SK-N-SH (cell line): Measurements from ENCODE around the gene PBXIP1. TPM values are rescaled to one million over a fixed set of nuclear protein-coding genes. Genes with fewer than 3 reads are reported as not detected.

ENCODE experiments used
- CTCF ChIA-PET: fragments of 300-600, 350-600 bp; formaldehyde crosslinking; extraction: SDS; loops from one replicate; lab custom pipeline; 2021; lab: Yijun Ruan, JAX
- POLR2A ChIA-PET: fragments of 350-600 bp; sonication (Branson Sonifier 250); formaldehyde crosslinking; extraction: SDS; loops from one replicate; lab custom pipeline; 2020; ENCODE audit warnings: antibody characterized with exemption, inconsistent platforms; lab: Yijun Ruan, JAX
- DNase-seq: peaks from one replicate; pipeline ENCODE4 v3.0.0; 2012
- H2AFZ ChIP-seq: fragments of 200-600 bp; sonication (generic); 2 replicates; pipeline ENCODE4 v1.8.1; 2016; ENCODE audit warnings: antibody characterized with exemption, mild to moderate bottlenecking, low read depth
- H3F3A ChIP-seq: fragments of 200-600 bp; sonication (generic); replicated peaks from 2 replicates; pipeline ENCODE3; 2016; ENCODE audit warnings: antibody characterized with exemption, mild to moderate bottlenecking; ENCODE audit not compliant: insufficient read depth
- H3K27ac ChIP-seq, 2 experiments: fragments of 200-500 bp in 1 of 2; fragments of 200-600 bp in 1 of 2; sonication (Bioruptor generic) in 1 of 2; sonication (generic), shearing (Covaris generic) in 1 of 2; 2 replicates each; pipeline versions ENCODE4 v1.5.1 to v1.6.1; 2014 to 2016; ENCODE audit warnings: low read depth in 2 of 2, inconsistent platforms in 1 of 2, low read length in 1 of 2, mild to moderate bottlenecking in 1 of 2, mixed read lengths in 1 of 2
- H3K27me3 ChIP-seq: fragments of 200-600 bp; sonication (generic), shearing (Covaris generic); 2 replicates; pipeline ENCODE4 v1.6.1; 2016; ENCODE audit warnings: mixed run types; ENCODE audit not compliant: insufficient read depth
- H3K36me3 ChIP-seq, 2 experiments: fragments of 200-500 bp in 1 of 2; fragments of 200-600 bp in 1 of 2; sonication (Bioruptor generic) in 1 of 2; sonication (generic) in 1 of 2; replicated peaks in 1 of 2; 2 replicates each; pipeline versions ENCODE3 to v1.5.1; 2014 to 2016; ENCODE audit warnings: low read length in 1 of 2, mild to moderate bottlenecking in 1 of 2; ENCODE audit not compliant: insufficient read depth in 2 of 2, control insufficient read depth in 1 of 2
- H3K4me1 ChIP-seq, 2 experiments: fragments of 200-500 bp in 1 of 2; fragments of 200-600 bp in 1 of 2; sonication (Bioruptor generic) in 1 of 2; sonication (generic), shearing (Covaris generic) in 1 of 2; 2 replicates each; pipeline versions ENCODE4 v1.5.1 to v1.6.1; 2014 to 2016; ENCODE audit warnings: low read depth in 1 of 2, low read length in 1 of 2, mixed run types in 1 of 2; ENCODE audit not compliant: insufficient read depth in 2 of 2, control insufficient read depth in 1 of 2
- H3K4me2 ChIP-seq: fragments of 200-600 bp; sonication (generic), shearing (Covaris generic); 2 replicates; pipeline ENCODE4 v1.6.1; 2017; ENCODE audit warnings: mixed run types
- H3K4me3 ChIP-seq, 2 experiments: fragments of 200-500 bp in 1 of 2; fragments of 200-600 bp in 1 of 2; sonication (Bioruptor generic) in 1 of 2; sonication (generic), shearing (Covaris generic) in 1 of 2; 2 replicates each; pipeline versions ENCODE4 v1.5.1 to v1.8.1; 2014 to 2016; ENCODE audit warnings: low read depth in 2 of 2, inconsistent platforms in 1 of 2, low read length in 1 of 2, mild to moderate bottlenecking in 1 of 2, mixed read lengths in 1 of 2, moderate library complexity in 1 of 2
- H3K79me2 ChIP-seq: fragments of 200-600 bp; sonication (generic); 2 replicates; pipeline ENCODE4 v1.8.1; 2017; ENCODE audit warnings: mild to moderate bottlenecking; ENCODE audit not compliant: insufficient read depth
- H3K9ac ChIP-seq: fragments of 200-600 bp; sonication (generic); 2 replicates; pipeline ENCODE4 v1.6.1; 2017; ENCODE audit warnings: mixed run types
- H3K9me2 ChIP-seq: fragments of 200-600 bp; sonication (generic); 2 replicates; pipeline ENCODE4 v1.6.1; 2017; ENCODE audit warnings: mixed run types
- H3K9me3 ChIP-seq: fragments of 200-600 bp; sonication (generic); 2 replicates; pipeline ENCODE4 v1.6.1; 2017; ENCODE audit warnings: mixed run types, mild to moderate bottlenecking, moderate library complexity
- H4K20me1 ChIP-seq: fragments of 200-600 bp; sonication (generic); 2 replicates; pipeline ENCODE4 v1.6.1; 2017; ENCODE audit warnings: mild to moderate bottlenecking, mixed run types; ENCODE audit not compliant: insufficient read depth
- ELF1 ChIP-seq: IDR thresholded peaks from 2 replicates; pipeline ENCODE4 v1.4.0; 2012
- EZH2phosphoT487 ChIP-seq: fragments of 200-600 bp; sonication (generic); IDR thresholded peaks from 2 replicates; pipeline ENCODE4 v1.6.1; 2017; ENCODE audit warnings: low read depth, mixed run types, mild to moderate bottlenecking, antibody characterized with exemption, moderate library complexity, borderline replicate concordance
- FOXJ3 ChIP-seq: sonication (generic); formaldehyde crosslinking; IDR thresholded peaks from 2 replicates; pipeline ENCODE4 v1.5.1; 2020; ENCODE audit warnings: mild to moderate bottlenecking, missing genetic modification reagents
- NFIC ChIP-seq: IDR thresholded peaks from 2 replicates; pipeline ENCODE4 v1.4.0; 2012; ENCODE audit warnings: borderline replicate concordance
- POLR2AphosphoS5 ChIP-seq: IDR thresholded peaks from 2 replicates; pipeline ENCODE4 v1.6.1; 2012; ENCODE audit warnings: low read depth, low read length
- RAD21 ChIP-seq: IDR thresholded peaks from 2 replicates; pipeline ENCODE4 v1.6.1; 2012; ENCODE audit warnings: mild to moderate bottlenecking, low read length
- RXRA ChIP-seq: IDR thresholded peaks from 2 replicates; pipeline ENCODE4 v1.4.0; 2012; ENCODE audit warnings: low read depth, mild to moderate bottlenecking, borderline replicate concordance
- SIN3A ChIP-seq: IDR thresholded peaks from 2 replicates; pipeline ENCODE4 v1.6.1; 2012; ENCODE audit warnings: low read depth, mild to moderate bottlenecking, low read length, moderate library complexity, borderline replicate concordance
- SMC3 ChIP-seq: IDR thresholded peaks from 2 replicates; pipeline ENCODE4 v1.6.1; 2012; ENCODE audit warnings: low read depth, low read length, improper control_type of control experiment
- TEAD4 ChIP-seq: IDR thresholded peaks from 2 replicates; pipeline ENCODE4 v1.4.0; 2012; ENCODE audit warnings: mild to moderate bottlenecking, borderline replicate concordance; ENCODE audit not compliant: insufficient read depth
- WGBS: methylation state at CpG from one replicate; pipeline ENCODE4 v1.1.6; 2017; ENCODE audit warnings: low lambda C conversion rate; 5-methylcytosine and 5-hydroxymethylcytosine counted together
- polyA plus RNA-seq, 3 experiments: library from polyadenylated mRNA; depleted of rRNA; stranded (reverse); fragments of >200 nt; gene quantifications; 2 replicates each; pipeline ENCODE4 v1.2.3, GENCODE V29; 2012
- TF ChIP-seq, protein P1 (sequence below): IDR thresholded peaks from 2 replicates; pipeline ENCODE4; 2012
- TF ChIP-seq, protein P2 (sequence below): IDR thresholded peaks from 2 replicates; pipeline ENCODE4 v1.4.0; 2012; ENCODE audit warnings: low read depth
- TF ChIP-seq, protein P3 (sequence below): fragments of 200-600 bp; sonication (generic); IDR thresholded peaks from 2 replicates; pipeline ENCODE4 v1.6.1; 2017; ENCODE audit warnings: antibody characterized with exemption, mild to moderate bottlenecking, moderate library complexity

The PBXIP1 gene
- polyA plus RNA-seq, 1 of the 3 experiments (the other 2 are of a cell fraction), result 55.9 TPM

DNA sequence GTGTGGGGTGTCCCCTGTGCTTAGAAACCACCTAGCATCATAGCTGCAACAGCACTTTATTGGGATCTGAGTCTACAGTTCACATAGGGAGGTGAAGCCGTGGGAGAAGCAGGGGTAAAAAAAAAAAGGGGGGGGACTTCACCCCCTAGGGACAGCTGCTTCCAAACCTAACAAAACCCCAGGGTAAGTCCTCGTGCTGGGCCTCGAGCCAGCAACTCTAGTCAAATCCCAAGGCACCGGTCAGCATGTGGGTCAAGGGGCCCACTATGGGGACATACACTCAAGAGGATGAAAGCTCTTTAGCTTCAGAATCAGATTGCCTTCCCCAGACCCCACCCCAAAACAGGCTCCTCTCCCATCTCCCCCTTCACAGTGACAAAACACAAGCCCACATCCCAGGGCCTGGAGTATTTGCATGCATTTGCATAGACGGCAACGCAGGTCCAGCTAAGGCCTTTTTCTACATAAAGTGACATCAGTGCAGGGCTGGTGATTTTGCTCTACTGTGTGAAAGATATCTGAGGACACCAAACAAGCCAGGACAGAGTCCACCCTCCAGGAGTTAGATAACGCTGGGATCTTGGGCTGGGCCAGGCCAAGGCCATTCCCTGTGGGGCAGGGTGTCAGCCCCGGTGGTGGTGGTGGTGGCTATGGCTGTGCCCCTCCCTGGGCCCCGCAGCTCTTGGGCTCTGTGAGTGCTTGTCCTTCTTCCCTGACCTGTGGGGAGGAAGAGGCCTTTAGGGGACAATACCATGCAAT is 11.3 kb downstream of the PBXIP1 start:
- Histone ChIP-seq H3K9me3 (no peaks in the 10 kb centered on the region), H3K27ac (no peak overlapping the region), H3K4me3 (no peak overlapping the region), H4K20me1 (no peaks in the 10 kb centered on the region), H3K27me3 (no peaks in the 10 kb centered on the region), H3K79me2 (no peaks in the 10 kb centered on the region), H3K9ac (no peak overlapping the region), H3K9me2 (no peaks in the 10 kb centered on the region), H3K4me2 (no peak overlapping the region), H3K36me3 (peaks cover 0 to 21% of the 10 kb centered on the region in 2 experiments), H3K4me1 (peaks cover 4 to 25% of the 10 kb centered on the region in 2 experiments; a peak in 2 of 4 replicates), H3F3A (peaks cover 7% of the 10 kb centered on the region), H2AFZ (no peak overlapping the region)
- TF ChIP-seq TEAD4 (no peak), FOXJ3 (CRISPR knock-in tag) (no peak), ELF1 (no peak), SIN3A (no peak), NFIC (no peak), POLR2AphosphoS5 (no peak), RXRA (no peak)
- TF ChIP-seq, protein P1, sequence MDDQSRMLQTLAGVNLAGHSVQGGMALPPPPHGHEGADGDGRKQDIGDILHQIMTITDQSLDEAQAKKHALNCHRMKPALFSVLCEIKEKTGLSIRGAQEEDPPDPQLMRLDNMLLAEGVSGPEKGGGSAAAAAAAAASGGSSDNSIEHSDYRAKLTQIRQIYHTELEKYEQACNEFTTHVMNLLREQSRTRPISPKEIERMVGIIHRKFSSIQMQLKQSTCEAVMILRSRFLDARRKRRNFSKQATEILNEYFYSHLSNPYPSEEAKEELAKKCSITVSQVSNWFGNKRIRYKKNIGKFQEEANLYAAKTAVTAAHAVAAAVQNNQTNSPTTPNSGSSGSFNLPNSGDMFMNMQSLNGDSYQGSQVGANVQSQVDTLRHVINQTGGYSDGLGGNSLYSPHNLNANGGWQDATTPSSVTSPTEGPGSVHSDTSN, result no peak
- TF ChIP-seq, protein P2, sequence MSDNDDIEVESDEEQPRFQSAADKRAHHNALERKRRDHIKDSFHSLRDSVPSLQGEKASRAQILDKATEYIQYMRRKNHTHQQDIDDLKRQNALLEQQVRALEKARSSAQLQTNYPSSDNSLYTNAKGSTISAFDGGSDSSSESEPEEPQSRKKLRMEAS, result no peak
- 56% methylated on average over 7 of the region's 9 CpGs for WGBS
- CTCF ChIA-PET, result interaction anchor here (0.6 to 4.9 kb wide), 46 partner anchors 8 to 465 kb away, joined by 3 to 21 read pairs (median 4); partner anchors contain the start of genes ADAM15, KRTCAP2, PMVK and PYGO2
- DNase-seq, result no peak
- POLR2A ChIA-PET, result interaction anchor here (0.5 to 2.8 kb wide), 2 partner anchors 11 to 15 kb away, joined by 5 to 10 read pairs; partner anchors contain the start of gene PBXIP1

DNA sequence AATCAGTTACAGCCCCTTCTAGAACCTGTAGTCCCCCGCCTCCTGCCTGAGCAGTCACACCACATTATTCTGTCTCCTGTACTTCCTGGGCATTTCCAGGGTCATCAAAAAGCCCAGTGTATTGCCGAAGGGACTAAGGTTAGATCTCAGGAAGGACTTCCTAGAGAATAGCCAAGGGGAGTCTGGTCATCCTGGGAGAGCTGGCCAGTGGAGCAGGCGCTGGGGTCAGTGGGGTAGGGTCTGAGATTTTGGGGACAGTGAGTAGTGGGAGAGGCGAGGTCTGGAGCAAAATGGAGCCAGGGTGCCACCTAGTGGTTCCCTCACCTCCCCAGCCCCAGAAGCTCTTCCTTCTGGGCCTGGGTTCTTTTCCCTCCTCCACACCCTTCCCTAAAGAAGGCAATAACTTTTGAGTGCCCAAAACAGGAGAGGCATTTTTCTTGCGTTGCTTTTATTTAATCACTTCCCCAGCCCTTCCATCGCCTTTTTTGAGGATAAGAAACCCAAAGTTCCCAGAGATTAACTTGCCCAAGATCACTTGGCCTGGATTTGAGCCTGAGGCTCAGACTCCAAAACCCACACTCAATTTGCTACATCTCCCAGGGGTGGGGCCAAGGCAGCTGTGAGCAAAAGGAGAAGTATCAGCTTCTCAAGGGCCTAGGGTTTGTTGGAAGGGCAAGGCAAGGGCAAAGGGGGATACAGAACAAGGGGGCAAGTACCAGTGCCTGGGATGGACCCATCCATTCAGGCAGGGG is 12.1 kb downstream of the PBXIP1 start:
- peaks cover 0 to 21% of the 10 kb centered on the region in 2 experiments for H3K36me3 ChIP-seq
- H3K9me3 ChIP-seq, result no peaks in the 10 kb centered on the region
- no peaks in the 10 kb centered on the region for H3K9me2 ChIP-seq
- H3K27ac ChIP-seq, result no peak overlapping the region
- no peak overlapping the region; the same call in 1 of the 2 replicates for H2AFZ ChIP-seq
- no peaks in the 10 kb centered on the region for H3K27me3 ChIP-seq
- CTCF ChIA-PET, result interaction anchor here (0.6 to 4.9 kb wide), 46 partner anchors 7 to 516 kb away, joined by 3 to 21 read pairs (median 4); partner anchors contain the start of genes ADAM15, KRTCAP2 and PMVK
- WGBS, result 26% methylated on average over 6 of the region's 6 CpGs
- H3K79me2 ChIP-seq, result no peaks in the 10 kb centered on the region
- H3F3A ChIP-seq, result peaks cover 7% of the 10 kb centered on the region
- TF ChIP-seq NFIC (no peak), RAD21 (peak; percentile 80), RXRA (no peak), SMC3 (peak; percentile 73; the same call in 1 of the 2 replicates), EZH2phosphoT487 (no peak)
- TF ChIP-seq, protein P3, sequence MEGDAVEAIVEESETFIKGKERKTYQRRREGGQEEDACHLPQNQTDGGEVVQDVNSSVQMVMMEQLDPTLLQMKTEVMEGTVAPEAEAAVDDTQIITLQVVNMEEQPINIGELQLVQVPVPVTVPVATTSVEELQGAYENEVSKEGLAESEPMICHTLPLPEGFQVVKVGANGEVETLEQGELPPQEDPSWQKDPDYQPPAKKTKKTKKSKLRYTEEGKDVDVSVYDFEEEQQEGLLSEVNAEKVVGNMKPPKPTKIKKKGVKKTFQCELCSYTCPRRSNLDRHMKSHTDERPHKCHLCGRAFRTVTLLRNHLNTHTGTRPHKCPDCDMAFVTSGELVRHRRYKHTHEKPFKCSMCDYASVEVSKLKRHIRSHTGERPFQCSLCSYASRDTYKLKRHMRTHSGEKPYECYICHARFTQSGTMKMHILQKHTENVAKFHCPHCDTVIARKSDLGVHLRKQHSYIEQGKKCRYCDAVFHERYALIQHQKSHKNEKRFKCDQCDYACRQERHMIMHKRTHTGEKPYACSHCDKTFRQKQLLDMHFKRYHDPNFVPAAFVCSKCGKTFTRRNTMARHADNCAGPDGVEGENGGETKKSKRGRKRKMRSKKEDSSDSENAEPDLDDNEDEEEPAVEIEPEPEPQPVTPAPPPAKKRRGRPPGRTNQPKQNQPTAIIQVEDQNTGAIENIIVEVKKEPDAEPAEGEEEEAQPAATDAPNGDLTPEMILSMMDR, result peak; percentile 82
- TF ChIP-seq, all 33 proteins: peak for 3
- Histone ChIP-seq H3K4me2 (no peak overlapping the region), H3K9ac (no peak overlapping the region), H4K20me1 (no peaks in the 10 kb centered on the region), H3K4me3 (no peak overlapping the region), H3K4me1 (peaks cover 4 to 25% of the 10 kb centered on the region in 2 experiments; a peak in 2 of 4 replicates)
- peak; percentile 83 for DNase-seq
- POLR2A ChIA-PET, result interaction anchor here (0.5 to 2.8 kb wide), 2 partner anchors 11 to 16 kb away, joined by 5 to 10 read pairs; partner anchors contain the start of gene PBXIP1
